PC-3 (cell line): ENCODE data around the gene FGF12. TPM values are rescaled to one million over a fixed set of nuclear protein-coding genes. Genes with fewer than 3 reads are reported as not detected.

ENCODE experiments used
- ATAC-seq: fragments of 200-7000 bp; cut with Tn5 transposase; 2 replicates; pipeline ENCODE4 v1.9.1; 2020; ENCODE audit warnings: mild to moderate bottlenecking, moderate library complexity
- BruUV-seq: library from RNA; stranded (reverse); fragments of 400-500 nt; replicated peaks from 2 replicates; lab custom pipeline; 2021; lab: Mats Ljungman, UMichigan
- CTCF ChIA-PET: fragments of 300-600 bp; sonication (Branson Sonifier 250); formaldehyde crosslinking; loops from one replicate; lab custom pipeline; 2022; ENCODE audit warnings: antibody characterized with exemption; lab: Charles Lee
- POLR2A ChIA-PET: fragments of 300-600 bp; sonication (Branson Sonifier 250); formaldehyde crosslinking; loops from one replicate; lab custom pipeline; 2022; ENCODE audit warnings: antibody characterized with exemption; ENCODE audit not compliant: unreplicated experiment; lab: Charles Lee
- DNase-seq: peaks from one replicate; pipeline ENCODE4 v3.0.0-alpha.2; 2015
- H2AFZ ChIP-seq: fragments of 300-600 bp; sonication (generic); 2 replicates; pipeline ENCODE4 v1.6.0; 2016; ENCODE audit warnings: antibody characterized with exemption, low read length
- H3F3A ChIP-seq: fragments of 300-600 bp; sonication (generic); one replicate; pipeline ENCODE4 v1.6.0; 2017; ENCODE audit warnings: antibody characterized with exemption, low read length, control low read depth, mild to moderate bottlenecking; ENCODE audit not compliant: unreplicated experiment
- H3K27ac ChIP-seq: fragments of 300-600 bp; sonication (generic); 2 replicates; pipeline ENCODE4 v1.5.1; 2016; ENCODE audit warnings: mild to moderate bottlenecking, low read length
- H3K27me3 ChIP-seq: fragments of 300-600 bp; sonication (generic); 2 replicates; pipeline ENCODE4 v1.6.1; 2016; ENCODE audit warnings: low read length, mixed read lengths
- H3K36me3 ChIP-seq: fragments of 300-600 bp; sonication (generic); 2 replicates; pipeline ENCODE4 v1.6.1; 2016; ENCODE audit warnings: low read depth, mixed run types, low read length, mixed read lengths
- H3K4me1 ChIP-seq: fragments of 300-600 bp; sonication (generic); 2 replicates; pipeline ENCODE4 v1.5.1; 2016; ENCODE audit warnings: low read length; ENCODE audit not compliant: insufficient read depth
- H3K4me2 ChIP-seq: fragments of 300-600 bp; sonication (generic); 2 replicates; pipeline ENCODE4 v1.6.0; 2016; ENCODE audit warnings: low read length
- H3K4me3 ChIP-seq: fragments of 300-600 bp; sonication (generic); 2 replicates; pipeline ENCODE4 v1.5.1; 2016; ENCODE audit warnings: mild to moderate bottlenecking, low read length, mixed read lengths
- H3K79me2 ChIP-seq: fragments of 300-600 bp; sonication (generic); 2 replicates; pipeline ENCODE4 v1.6.1; 2017; ENCODE audit warnings: low read length, mixed read lengths
- H3K9ac ChIP-seq: fragments of 300-600 bp; sonication (generic); 2 replicates; pipeline ENCODE4 v1.6.0; 2016; ENCODE audit warnings: mild to moderate bottlenecking, low read length
- H3K9me2 ChIP-seq: fragments of 300-600 bp; sonication (generic); replicated peaks from 2 replicates; pipeline ENCODE4 v1.6.1; 2016; ENCODE audit warnings: mixed run types, low read length, mixed read lengths
- H3K9me3 ChIP-seq: fragments of 300-600 bp; sonication (generic); 2 replicates; pipeline ENCODE4 v1.6.1; 2016; ENCODE audit warnings: low read length, mixed read lengths
- H4K20me1 ChIP-seq: fragments of 300-600 bp; sonication (generic); 2 replicates; pipeline ENCODE4 v1.6.1; 2016; ENCODE audit warnings: low read length, mixed read lengths
- CTCF ChIP-seq: fragments of 300-600 bp; sonication (generic); conservative IDR thresholded peaks from 2 replicates; pipeline ENCODE4 v1.5.1; 2017; ENCODE audit warnings: antibody characterized with exemption, low read depth, mild to moderate bottlenecking, low read length
- EZH2 ChIP-seq: fragments of 300-600 bp; sonication (generic); IDR thresholded peaks from one replicate; pipeline ENCODE4 v1.6.1; 2017; ENCODE audit warnings: antibody characterized with exemption, mild to moderate bottlenecking, low read length; ENCODE audit not compliant: unreplicated experiment
- EZH2phosphoT487 ChIP-seq: fragments of 300-600 bp; sonication (generic); IDR thresholded peaks from 2 replicates; pipeline ENCODE4 v1.6.1; 2018; ENCODE audit warnings: mild to moderate bottlenecking, antibody characterized with exemption, low read length, borderline replicate concordance
- intact Hi-C: fragments of 100-400 bp; cut with micrococcal nuclease; formaldehyde crosslinking; loops from 2 replicates; pipeline ENCODE4 v1.9.0; 2023
- total RNA-seq: library from RNA; depleted of rRNA; stranded (reverse); fragments of >200 nt; gene quantifications from 2 replicates; pipeline ENCODE4 v1.2.3, GENCODE V29; 2014

Gene FGF12
- total RNA-seq, 1 experiment from 2014 or later, result not detected

- Histone ChIP-seq H3K27me3 (peaks cover 17% of the 10 kb centered on the region), H3K4me3 (no peak overlapping the region), H3K4me2 (no peak overlapping the region), H3K4me1 (no peaks in the 10 kb centered on the region), H3K9ac (no peak overlapping the region), H3K27ac (no peak overlapping the region), H3K9me2 (no peaks in the 10 kb centered on the region), H2AFZ (no peak overlapping the region), H3K36me3 (no peaks in the 10 kb centered on the region), H4K20me1 (no peaks in the 10 kb centered on the region), H3F3A (no peaks in the 10 kb centered on the region), H3K9me3 (no peaks in the 10 kb centered on the region), H3K79me2 (no peaks in the 10 kb centered on the region)
- DNase-seq, result no peak
- TF ChIP-seq EZH2, result no peak
- TF ChIP-seq EZH2phosphoT487, result no peak
- ChIA-PET CTCF (no interaction called here), POLR2A (no interaction called here)
- intact Hi-C loops, result no loop called here
- BruUV-seq, result no TSS peak
- ATAC-seq, result no peak
Measured at GRCh38 chr3:192737506-192737905, 10.2 kb upstream of the FGF12 start.

- Histone ChIP-seq H3K4me2 (no peak overlapping the region), H3K9me2 (no peaks in the 10 kb centered on the region), H3K9ac (no peak overlapping the region), H3K27me3 (peaks cover 36% of the 10 kb centered on the region), H3K9me3 (no peaks in the 10 kb centered on the region), H3K79me2 (no peaks in the 10 kb centered on the region), H2AFZ (no peak overlapping the region), H4K20me1 (no peaks in the 10 kb centered on the region), H3F3A (no peaks in the 10 kb centered on the region), H3K27ac (no peak overlapping the region), H3K4me3 (no peak overlapping the region), H3K36me3 (no peaks in the 10 kb centered on the region), H3K4me1 (no peaks in the 10 kb centered on the region)
- POLR2A ChIA-PET, result no interaction called here
- no peak for TF ChIP-seq CTCF
- TF ChIP-seq EZH2phosphoT487, result no peak
- TF ChIP-seq EZH2, result no peak
- CTCF ChIA-PET, result no interaction called here
- BruUV-seq, result no TSS peak
- intact Hi-C loops, result no loop called here
- no peak for ATAC-seq
- DNase-seq, result no peak
Measured at GRCh38 chr3:192731233-192731632, 3.9 kb upstream of the FGF12 start.

- no peak overlapping the region for H3K4me2 ChIP-seq
- H3K79me2 ChIP-seq, result no peaks in the 10 kb centered on the region
- CTCF ChIA-PET, result no interaction called here
- H3K27ac ChIP-seq, result no peak overlapping the region
- no peak overlapping the region for H3K4me3 ChIP-seq
- ATAC-seq (no peak), DNase-seq (no peak)
- H2AFZ ChIP-seq, result no peak overlapping the region
- no peaks in the 10 kb centered on the region for H3K9me2 ChIP-seq
- peaks cover 45% of the 10 kb centered on the region for H3K27me3 ChIP-seq
- no peaks in the 10 kb centered on the region for H3K4me1 ChIP-seq
- H3K36me3 ChIP-seq, result no peaks in the 10 kb centered on the region
- no peak for TF ChIP-seq CTCF
- TF ChIP-seq EZH2phosphoT487, result no peak
- TF ChIP-seq EZH2, result no peak
- H4K20me1 ChIP-seq, result no peaks in the 10 kb centered on the region
- POLR2A ChIA-PET, result no interaction called here
- no peaks in the 10 kb centered on the region for H3F3A ChIP-seq
- H3K9me3 ChIP-seq, result no peaks in the 10 kb centered on the region
- BruUV-seq, result no TSS peak
- no peak overlapping the region for H3K9ac ChIP-seq
- intact Hi-C loops, result no loop called here
Measured at GRCh38 chr3:192726385-192726784, 956 bp downstream of the FGF12 start.
